ENCODE results near the gene PHOSPHO1.

DNA sequence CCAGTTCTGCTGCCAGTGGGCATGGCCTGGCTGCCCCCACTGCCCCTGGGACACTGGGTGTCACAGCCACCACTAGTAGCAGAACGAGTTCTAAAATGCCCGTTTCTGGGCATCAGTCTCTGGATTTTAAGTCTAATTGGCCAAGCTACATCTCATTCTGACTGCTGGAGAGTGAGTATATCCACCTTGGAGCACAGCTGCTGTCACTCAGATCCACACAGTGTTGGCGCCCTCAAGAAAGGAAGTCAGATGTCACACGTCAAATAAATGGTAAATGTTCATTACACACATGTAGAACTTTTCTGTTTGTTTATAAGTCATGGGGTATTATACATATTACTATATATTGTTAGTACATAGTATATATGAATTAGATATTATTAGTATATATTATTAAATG is 39.7 kb downstream of the PHOSPHO1 start:
- no peak for TF ChIP-seq POLR2A (IDR thresholded peaks at IDR 0.05)
- TF ChIP-seq EP300 (IDR thresholded peaks at IDR 0.05) = no peak

Data from ovary (tissue), 1 donor.